SK-N-SH (cell line): ENCODE results near the gene BMF. TPM values are rescaled to one million over a fixed set of nuclear protein-coding genes. Genes with fewer than 3 reads are reported as not detected.

Experiments used
- CTCF ChIP-seq: fragments of 200-600 bp; sonication (generic); IDR thresholded peaks from 2 replicates; pipeline ENCODE4 v1.6.1; 2017; ENCODE audit warnings: antibody characterized with exemption, mild to moderate bottlenecking, moderate library complexity
- EZH2phosphoT487 ChIP-seq: fragments of 200-600 bp; sonication (generic); IDR thresholded peaks from 2 replicates; pipeline ENCODE4 v1.6.1; 2017; ENCODE audit warnings: low read depth, mixed run types, mild to moderate bottlenecking, antibody characterized with exemption, moderate library complexity, borderline replicate concordance
- FOXM1 ChIP-seq: IDR thresholded peaks from 2 replicates; pipeline ENCODE4 v1.4.0; 2012; ENCODE audit warnings: low read depth, mild to moderate bottlenecking
- GABPA ChIP-seq: IDR thresholded peaks from 2 replicates; pipeline ENCODE4 v1.4.0; 2012; ENCODE audit warnings: low read depth, mild to moderate bottlenecking
- MEF2A ChIP-seq: IDR thresholded peaks from 2 replicates; pipeline ENCODE4 v1.4.0; 2012; ENCODE audit warnings: low read depth, borderline replicate concordance
- NFIC ChIP-seq: IDR thresholded peaks from 2 replicates; pipeline ENCODE4 v1.4.0; 2012; ENCODE audit warnings: borderline replicate concordance
- PBX3 ChIP-seq: IDR thresholded peaks from 2 replicates; pipeline ENCODE4; 2012
- RCOR1 ChIP-seq: fragments of 150-350 bp; IDR thresholded peaks from 2 replicates; pipeline ENCODE4 v1.6.1; 2017; ENCODE audit warnings: antibody characterized with exemption, low read length
- REST ChIP-seq: IDR thresholded peaks from 2 replicates; pipeline ENCODE4 v1.6.1; 2012; ENCODE audit warnings: mild to moderate bottlenecking, low read depth, low read length, moderate library complexity
- RFX5 ChIP-seq: IDR thresholded peaks from 2 replicates; pipeline ENCODE4 v1.6.1; 2012; ENCODE audit warnings: mild to moderate bottlenecking, improper control_type of control experiment, low read length
- RXRA ChIP-seq: IDR thresholded peaks from 2 replicates; pipeline ENCODE4 v1.4.0; 2012; ENCODE audit warnings: low read depth, mild to moderate bottlenecking, borderline replicate concordance
- SIN3A ChIP-seq: IDR thresholded peaks from 2 replicates; pipeline ENCODE4 v1.6.1; 2012; ENCODE audit warnings: low read depth, mild to moderate bottlenecking, low read length, moderate library complexity, borderline replicate concordance
- TCF12 ChIP-seq: IDR thresholded peaks from 2 replicates; pipeline ENCODE4 v1.4.0; 2012
- USF1 ChIP-seq: IDR thresholded peaks from 2 replicates; pipeline ENCODE4 v1.4.0; 2012; ENCODE audit warnings: low read depth, borderline replicate concordance
- USF2 ChIP-seq: fragments of 150-350 bp; IDR thresholded peaks from 2 replicates; pipeline ENCODE4 v1.6.1; 2017; ENCODE audit warnings: antibody characterized with exemption, low read length, low read depth, borderline replicate concordance
- YY1 ChIP-seq: IDR thresholded peaks from 2 replicates; pipeline ENCODE4 v1.4.0; 2012; ENCODE audit warnings: low read depth, mild to moderate bottlenecking
- polyA plus RNA-seq, 3 experiments: library from polyadenylated mRNA; depleted of rRNA; stranded (reverse); fragments of >200 nt; gene quantifications; 2 replicates each; pipeline ENCODE4 v1.2.3, GENCODE V29; 2012

Gene BMF
- polyA plus RNA-seq, 1 of the 3 experiments (the other 2 are of a cell fraction), result 0.72 TPM

GRCh38 chr15:40069178-40070165, 39.2 kb downstream of the BMF start (continued):
- TF ChIP-seq GABPA (no peak), YY1 (no peak), USF1 (no peak), RXRA (peak; percentile 72; the same call in 1 of the 2 replicates), PBX3 (peak; percentile 50), REST (no peak), RCOR1 (0 out of 2 replicates have a peak, but pooled peaks have one; percentile 34), EZH2phosphoT487 (no peak), FOXM1 (no peak), NFIC (peak; percentile 97), SIN3A (no peak), MEF2A (no peak), USF2 (no peak), RFX5 (no peak), CTCF (no peak), TCF12 (peak; percentile 73)
